Measurements from ENCODE around the gene SMIM23. TPM values are rescaled to one million over a fixed set of nuclear protein-coding genes. Genes with fewer than 3 reads are reported as not detected.

SMIM23 gene
- total and polyA plus RNA-seq, 2 of the 4 experiments (the other 2 are of a cell fraction): not detected

GRCh38 chr5:171759777-171760176 lies 25.8 kb upstream of the SMIM23 start:
- Histone ChIP-seq H3K27ac (ENCODE audit: insufficient read depth, low read length) (no peak overlapping the region), H3K14ac (replicated peaks; ENCODE audit: low read depth, low read length) (no peak overlapping the region), H3K79me1 (ENCODE audit: low read depth in 1 of 2, low read length in 2 of 2) (no peaks in the 10 kb centered on the region), H4K91ac (ENCODE audit: insufficient read depth, low read depth, low read length) (no peak overlapping the region), H4K5ac (ENCODE audit: low read depth, low read length) (no peak overlapping the region), H3K4me1 (ENCODE audit: control insufficient read depth, insufficient read depth, low read length) (peaks cover 3% of the 10 kb centered on the region), H4K8ac (ENCODE audit: low read depth in 2 of 2, low read length in 2 of 2) (no peak overlapping the region), H3K18ac (ENCODE audit: low read depth, low read length) (no peak overlapping the region), H3K9ac (ENCODE audit: low read depth, low read length) (no peak overlapping the region), H2BK20ac (ENCODE audit: low read depth, low read length) (0 out of 2 replicates have a peak overlapping the region, but pooled peaks have one; percentile 26), H2AK9ac (replicated peaks; ENCODE audit: low read depth, low read length, poor library complexity) (no peak overlapping the region), H3K56ac (ENCODE audit: extremely low read depth, insufficient read depth, low read length) (no peak overlapping the region), H3K4ac (ENCODE audit: low read depth, low read length) (no peak overlapping the region), H2AFZ (replicated peaks; ENCODE audit: low read length, poor library complexity) (no peak overlapping the region), H2BK120ac (ENCODE audit: low read depth, low read length) (no peak overlapping the region), H2AK5ac (ENCODE audit: low read depth, low read length) (0 out of 2 replicates have a peak overlapping the region, but pooled peaks have one; percentile 24), H2BK15ac (ENCODE audit: low read depth, low read length) (no peak overlapping the region; the same call in 2 of the 3 replicates), H3K36me3 (ENCODE audit: control insufficient read depth, insufficient read depth, low read length) (no peaks in the 10 kb centered on the region), H3K9me3 (ENCODE audit: control insufficient read depth, insufficient read depth, low read length) (peaks cover 6% of the 10 kb centered on the region), H3K23ac (ENCODE audit: low read depth, low read length) (no peak overlapping the region), H3K4me2 (ENCODE audit: low read depth, low read length) (no peak overlapping the region), H3K27me3 (ENCODE audit: control insufficient read depth, insufficient read depth, low read length) (peaks cover 7% of the 10 kb centered on the region), H2BK5ac (ENCODE audit: low read depth, low read length, poor library complexity, severe bottlenecking) (no peak overlapping the region), H4K20me1 (ENCODE audit: insufficient read depth, low read length) (no peaks in the 10 kb centered on the region), H3K4me3 (ENCODE audit: insufficient read depth, low read depth, low read length) (no peak overlapping the region), H3K9me1 (ENCODE audit: insufficient read depth, low read length) (peaks cover 3% of the 10 kb centered on the region; the same call in 1 of the 2 replicates)
- dilution Hi-C loops (cut with HindIII; ENCODE audit: low sequenced_read_pairs, unreplicated experiment): no loop called here
- no peak for DNase-seq
- ChIA-PET CTCF (no interaction called here), POLR2A (ENCODE audit: unreplicated experiment) (no interaction called here)
- WGBS, 2 experiments (ENCODE audit: extremely low coverage in 2 of 2, insufficient read length in 1 of 2): no CpG with 5 or more reads among the region's 1 CpG
- in situ Hi-C loops (cut with MboI; ENCODE audit: low sequenced_read_pairs): no loop called here
- no TSS peak for BruUV-seq (replicated peaks)
- intact Hi-C loops (cut with micrococcal nuclease): no loop called here
- no peak for TF ChIP-seq CHD1 (IDR thresholded peaks at IDR 0.05; ENCODE audit: low read depth, low read length)
- TF ChIP-seq MAZ (IDR thresholded peaks at IDR 0.05; ENCODE audit: borderline replicate concordance, low read depth, low read length): no peak
- no peak for TF ChIP-seq NFE2L2 (IDR thresholded peaks at IDR 0.05; ENCODE audit: low read depth, low read length)
- TF ChIP-seq CTCF (conservative IDR thresholded peaks at IDR 0.05; ENCODE audit: low read depth, low read length): no peak
- ATAC-seq (ENCODE audit: low read depth): no peak
